Renal cortex interstitium (tissue), 15 donors: ENCODE measurements around the gene PARP3. TPM values are rescaled to one million over a fixed set of nuclear protein-coding genes. Genes with fewer than 3 reads are reported as not detected.
"Not testable (repeated sequence)": the region's sequence is repeated elsewhere in the genome, so short reads cannot be mapped to it uniquely, and the experiment has no call there.

Experiments used
- DNase-seq, 11 donors: peaks; one replicate each; pipeline ENCODE4 v3.0.0-alpha.2; 2013; ENCODE audit warnings: low read depth in 9 of 11, low spot score in 4 of 11; ENCODE audit errors: extremely low read depth in 1 of 11
- long read RNA-seq, 16 experiments: transcript quantifications; one replicate each; lab custom pipeline, GENCODE V29; 2026
- polyA plus RNA-seq, 3 donors: library from polyadenylated mRNA; unstranded; fragments of 120-200 nt; gene quantifications; one replicate each; pipeline ENCODE4 v1.2.1, GENCODE V29; 2013; ENCODE audit not compliant: insufficient read length in 3 of 3

The PARP3 gene
- 10 to 100 TPM; 15.8 to 18.4 (median 16.8) TPM for polyA plus RNA-seq
- long read RNA-seq, donor 1, partial matches to known transcripts, result 0 of 3 reads
- long read RNA-seq, donor 1, other reads (novel, unspliced or antisense), result 0 of 3 reads
- long read RNA-seq, donor 2, partial matches to known transcripts, result 0 of 1 reads
- long read RNA-seq, donor 2, other reads (novel, unspliced or antisense), result 0 of 1 reads
- long read RNA-seq, donor 3, partial matches to known transcripts, result 0 of 4 reads
- long read RNA-seq, donor 3, other reads (novel, unspliced or antisense), result 0 of 4 reads
- long read RNA-seq, donor 4, partial matches to known transcripts, result 0 of 1 reads
- long read RNA-seq, donor 4, other reads (novel, unspliced or antisense), result 0 of 1 reads
- long read RNA-seq, donor 5, result 0 reads
- long read RNA-seq, donor 6, partial matches to known transcripts, result 0 of 1 reads
- long read RNA-seq, donor 6, other reads (novel, unspliced or antisense), result 0 of 1 reads
- long read RNA-seq, donor 7, partial matches to known transcripts, result 0 of 2 reads
- long read RNA-seq, donor 7, other reads (novel, unspliced or antisense), result 0 of 2 reads
- long read RNA-seq, donor 8, transcript PARP3-208 (2 exons, 443 nt), result major isoform, 5 of 9 reads
- long read RNA-seq, donor 8, partial matches to known transcripts, result 0 of 9 reads
- long read RNA-seq, donor 8, other reads (novel, unspliced or antisense), result 0 of 9 reads
- long read RNA-seq, donor 9, partial matches to known transcripts, result 0 of 1 reads
- long read RNA-seq, donor 9, other reads (novel, unspliced or antisense), result 0 of 1 reads
- long read RNA-seq, donor 10, partial matches to known transcripts, result 0 of 1 reads
- long read RNA-seq, donor 10, other reads (novel, unspliced or antisense), result 0 of 1 reads
- long read RNA-seq, donor 11, partial matches to known transcripts, result 0 of 2 reads
- long read RNA-seq, donor 11, other reads (novel, unspliced or antisense), result 0 of 2 reads
- long read RNA-seq, donor 12, partial matches to known transcripts, result 0 of 1 reads
- long read RNA-seq, donor 12, other reads (novel, unspliced or antisense), result 0 of 1 reads
- long read RNA-seq, donor 13, partial matches to known transcripts, result 0 of 4 reads
- long read RNA-seq, donor 13, other reads (novel, unspliced or antisense), result 0 of 4 reads
- long read RNA-seq, donor 14, partial matches to known transcripts, result 0 of 1 reads
- long read RNA-seq, donor 14, other reads (novel, unspliced or antisense), result 0 of 1 reads
- long read RNA-seq, donor 15, partial matches to known transcripts, result 0 of 1 reads
- long read RNA-seq, donor 15, other reads (novel, unspliced or antisense), result 0 of 1 reads
- long read RNA-seq, donor 16, partial matches to known transcripts, result 0 of 9 reads
- long read RNA-seq, donor 16, other reads (novel, unspliced or antisense), result 0 of 9 reads

DNA sequence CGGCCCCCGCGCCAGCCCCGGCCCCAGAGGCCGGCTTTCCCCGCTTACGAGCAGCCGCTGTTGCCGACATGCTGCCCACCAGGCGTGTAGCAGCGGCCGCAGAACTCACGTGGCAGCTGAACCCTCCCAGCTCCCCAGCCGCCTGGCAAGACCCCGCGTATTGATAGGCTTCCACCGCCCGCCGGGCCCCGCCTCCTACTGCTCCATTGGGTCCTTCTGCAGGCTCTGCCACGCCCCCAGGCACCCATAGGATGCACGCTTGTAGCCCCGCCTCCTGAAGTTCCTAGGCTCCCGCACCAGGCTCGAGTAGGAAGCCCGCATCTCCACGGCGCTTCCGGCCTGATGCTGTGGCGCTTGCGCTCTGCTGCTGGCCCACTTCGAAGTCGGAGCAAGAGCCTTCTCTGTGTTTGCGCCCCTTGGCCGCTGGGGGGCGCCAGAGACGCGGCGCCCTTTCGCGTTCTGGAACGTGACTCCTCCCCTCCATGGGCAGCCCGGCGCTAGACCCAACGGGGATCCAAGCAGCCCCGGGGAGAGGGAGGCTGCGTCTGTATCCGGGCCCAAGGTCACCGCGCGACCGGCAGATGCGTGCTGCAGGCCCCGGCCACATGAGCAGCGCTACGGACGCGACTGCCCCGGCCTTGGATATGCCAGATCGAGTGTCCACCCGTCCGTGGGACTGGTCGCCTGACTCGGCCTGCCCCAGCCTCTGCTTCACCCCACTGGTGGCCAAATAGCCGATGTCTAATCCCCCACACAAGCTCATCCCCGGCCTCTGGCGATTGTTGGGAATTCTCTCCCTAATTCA lies at the start of gene PARP3, which contains the start of gene RRP9:
Gene PARP3, plus strand, starts transcription at position 566 of the 805 bp plus-strand sequence. CDS start 993 bp downstream, outside the sequence.
Gene RRP9, minus strand, starts transcription at position 107 of the 805 bp plus-strand sequence. Its CDS starts 37 bp downstream, at position 70.
- DNase-seq, result peak; percentile 98 to 100 (median 100)

DNA sequence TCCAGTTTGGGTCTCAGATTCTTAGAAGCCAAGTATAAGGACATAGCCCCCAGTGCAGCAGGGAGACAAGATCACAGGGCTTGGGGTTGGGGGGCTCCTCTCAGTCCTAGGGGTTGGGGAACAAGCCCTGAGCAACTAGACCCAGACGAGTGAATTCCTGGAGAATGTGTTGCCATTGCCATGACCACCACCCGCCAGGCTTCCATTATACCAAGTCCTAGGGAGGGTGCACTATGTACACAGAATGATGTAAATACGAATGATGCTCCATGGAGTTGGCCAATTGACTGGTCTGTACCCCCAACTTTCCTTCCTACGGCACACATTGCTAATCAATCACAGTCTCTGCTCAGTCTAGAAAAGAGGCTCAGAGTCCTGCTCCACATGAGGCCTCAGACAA lies 47.8 kb upstream of the PARP3 start:
- DNase-seq, result no peak

DNA sequence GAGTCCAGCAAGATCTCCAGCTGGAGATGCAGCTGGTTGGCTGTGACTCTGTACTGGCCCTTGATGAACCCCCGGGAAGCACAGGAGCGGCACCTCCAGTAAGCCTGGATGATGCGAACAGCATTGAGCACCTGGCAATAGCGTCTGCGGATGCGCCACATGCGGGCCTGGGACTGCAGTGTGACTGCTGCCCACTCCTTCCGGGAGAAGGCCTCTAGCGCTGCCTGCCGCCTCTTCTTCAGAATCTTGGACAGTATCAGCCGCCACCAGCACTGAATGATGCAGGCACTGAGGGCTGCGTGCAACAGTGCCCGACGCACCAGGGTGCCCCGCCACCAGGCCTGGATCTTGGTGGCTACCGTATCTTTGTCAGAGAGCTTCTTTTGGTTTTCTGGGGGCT lies 47.2 kb upstream of the PARP3 start:
- no peak for DNase-seq

DNA sequence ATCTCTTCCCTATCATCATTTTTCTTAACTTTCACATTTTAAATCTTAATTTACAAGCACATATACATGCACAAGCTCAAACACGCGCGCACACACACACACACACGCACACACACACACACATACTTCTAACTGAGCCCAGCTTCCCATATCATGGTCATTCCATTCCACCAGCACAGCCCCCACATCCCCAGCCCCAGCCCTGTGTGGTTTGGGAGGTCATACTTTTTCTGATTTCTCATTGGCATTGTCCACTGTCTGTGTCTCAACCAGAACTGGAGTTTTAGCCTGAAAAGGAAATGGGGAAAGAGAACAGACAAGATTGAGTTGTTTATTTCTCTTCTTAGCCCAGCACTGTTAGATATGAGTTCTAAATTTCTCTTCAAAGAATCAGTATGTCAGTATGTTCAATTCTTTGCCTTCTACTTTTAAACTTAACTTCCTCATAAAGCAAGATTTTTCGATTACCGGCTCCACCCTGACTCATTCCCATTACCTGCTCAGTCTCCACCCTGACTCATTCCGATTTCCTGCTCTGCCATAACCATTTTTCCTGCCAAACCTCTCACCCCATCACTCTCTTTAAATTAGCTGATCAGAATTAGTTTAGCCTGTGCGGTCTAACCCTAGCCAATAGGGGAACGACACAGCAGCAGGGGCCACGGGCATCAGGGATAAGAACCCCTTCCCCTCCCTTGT lies 45.4 kb upstream of the PARP3 start:
- no peak for DNase-seq

DNA sequence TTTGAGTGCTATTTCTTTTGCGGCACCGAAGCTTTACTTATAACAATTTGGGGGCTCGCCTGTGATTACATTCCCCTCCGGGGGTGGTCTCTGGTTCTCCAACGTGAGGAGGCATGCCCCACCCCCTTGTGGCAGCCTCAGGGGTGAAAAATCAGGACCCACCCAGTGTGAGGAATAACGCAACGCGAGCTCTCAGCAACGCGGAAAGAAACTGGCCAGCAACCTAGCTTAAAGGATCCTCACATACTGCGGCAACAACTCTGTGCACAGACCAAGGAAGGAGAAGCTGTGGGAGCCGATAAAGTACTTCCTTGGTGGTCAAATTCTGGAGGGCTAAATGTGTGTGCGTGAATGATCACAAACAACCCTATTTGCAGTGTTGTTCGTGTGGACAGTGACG lies 44.8 kb upstream of the PARP3 start:
- DNase-seq, result no peak

DNA sequence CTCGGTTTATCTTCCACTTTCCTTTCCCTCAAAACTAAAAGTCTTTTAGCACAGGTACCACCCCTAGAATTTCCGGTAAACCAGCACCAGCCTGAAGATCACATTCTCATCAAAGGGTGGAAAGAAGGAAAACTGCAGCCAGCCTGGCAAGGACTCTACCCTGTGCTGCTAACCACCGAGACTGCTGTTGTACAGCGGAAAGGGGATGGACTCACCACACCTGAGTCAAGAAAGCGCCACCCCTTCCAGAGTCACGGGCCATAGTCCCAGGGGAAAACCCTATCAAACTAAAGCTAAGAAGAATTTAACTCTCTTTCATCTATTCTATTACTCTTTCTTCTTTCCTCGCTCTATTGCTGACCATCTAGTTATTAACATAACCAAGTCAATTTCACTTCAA lies 42.1 kb upstream of the PARP3 start:
- not testable (repeated sequence) for DNase-seq

DNA sequence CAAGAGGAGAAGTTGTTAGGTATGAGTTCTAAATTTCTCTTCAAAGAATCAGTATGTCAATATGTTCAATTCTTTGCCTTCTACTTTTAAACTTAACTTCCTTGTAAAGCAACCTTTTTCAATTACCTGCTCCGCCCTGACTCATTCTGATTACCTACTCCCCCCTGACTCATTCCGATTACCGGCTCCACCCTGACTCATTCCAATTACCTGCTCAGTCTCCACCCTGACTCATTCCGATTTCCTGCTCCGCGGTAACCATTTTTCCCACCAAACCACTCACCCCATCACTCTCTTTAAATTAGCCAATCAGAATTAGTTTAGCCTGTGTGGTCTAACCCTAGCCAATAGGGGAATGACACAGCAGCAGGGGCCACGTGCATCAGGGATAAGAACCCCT lies 39.8 kb upstream of the PARP3 start:
- not testable (repeated sequence) for DNase-seq

DNA sequence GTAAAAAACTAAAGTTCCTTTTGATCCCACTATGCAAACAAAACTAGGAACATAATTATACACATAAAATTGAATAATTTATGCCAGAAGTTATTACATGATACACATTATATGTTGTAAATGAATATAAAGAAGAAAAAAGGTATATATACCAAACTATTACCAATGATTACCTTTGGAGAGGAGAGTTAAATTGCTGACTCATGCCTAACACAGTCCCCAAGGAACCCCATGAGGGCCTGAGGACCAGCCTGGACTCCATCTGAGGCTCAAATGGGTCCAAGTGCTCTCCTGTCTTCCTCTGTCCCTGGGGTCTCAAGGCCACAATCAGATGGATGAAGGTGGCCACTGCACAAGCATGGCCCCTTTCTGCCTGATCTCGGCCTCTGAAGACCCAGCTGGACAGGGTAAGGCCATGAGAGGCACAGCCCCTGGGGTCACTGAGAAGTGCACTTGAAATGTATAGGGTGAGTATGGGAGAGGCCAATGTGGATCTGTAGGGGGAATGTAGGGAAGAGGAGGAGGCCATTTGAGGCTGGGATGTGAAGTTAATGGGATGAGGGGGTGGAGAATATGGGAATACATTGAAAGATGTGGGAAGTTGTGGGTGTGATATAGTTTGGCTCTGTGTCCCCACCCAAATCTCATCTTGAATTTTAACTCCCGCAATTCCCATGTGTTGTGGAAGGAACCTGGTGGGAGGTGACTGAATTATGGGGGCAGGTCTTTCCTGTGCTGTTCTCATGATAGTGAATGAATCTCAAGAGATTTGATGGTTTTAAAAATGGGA lies 37.9 kb upstream of the PARP3 start:
- no peak for DNase-seq

DNA sequence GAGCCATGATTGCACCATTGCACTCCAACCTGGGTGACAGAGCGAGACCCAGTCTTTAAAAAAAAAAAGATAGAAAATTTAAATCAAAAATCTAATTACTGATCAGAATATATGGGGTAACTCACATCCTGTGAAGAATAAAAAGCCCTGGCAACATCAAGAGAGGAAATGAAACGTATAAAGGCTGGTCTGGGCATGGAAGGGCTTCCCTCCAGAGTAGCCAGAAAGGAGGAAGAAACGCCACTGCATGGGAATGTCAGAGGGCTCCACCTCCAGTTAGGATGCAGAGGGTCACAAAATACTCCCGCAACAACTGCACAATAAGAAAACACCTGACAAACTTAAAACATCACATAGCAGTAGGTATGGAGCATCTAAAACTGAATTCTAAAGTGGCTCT lies 34.1 kb upstream of the PARP3 start:
- no peak for DNase-seq

DNA sequence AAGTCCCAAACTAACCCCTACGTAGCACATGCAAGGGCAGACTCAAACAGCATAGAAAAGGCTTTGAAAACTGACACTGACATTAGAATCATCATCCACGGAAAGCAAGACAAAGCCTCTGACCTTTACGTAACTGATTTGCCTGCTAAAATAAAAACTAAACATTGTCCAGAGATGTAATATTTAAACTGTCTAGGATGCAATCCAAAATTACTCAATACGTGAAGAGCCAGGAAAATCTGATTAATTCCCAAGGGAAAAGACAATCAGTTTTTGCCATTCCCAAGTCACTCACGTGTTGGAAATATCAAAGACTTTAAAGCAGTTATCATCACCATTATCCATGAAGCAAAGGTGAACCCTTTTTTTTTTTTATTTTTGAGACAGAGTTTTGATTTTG lies 25.7 kb upstream of the PARP3 start:
- no peak for DNase-seq

DNA sequence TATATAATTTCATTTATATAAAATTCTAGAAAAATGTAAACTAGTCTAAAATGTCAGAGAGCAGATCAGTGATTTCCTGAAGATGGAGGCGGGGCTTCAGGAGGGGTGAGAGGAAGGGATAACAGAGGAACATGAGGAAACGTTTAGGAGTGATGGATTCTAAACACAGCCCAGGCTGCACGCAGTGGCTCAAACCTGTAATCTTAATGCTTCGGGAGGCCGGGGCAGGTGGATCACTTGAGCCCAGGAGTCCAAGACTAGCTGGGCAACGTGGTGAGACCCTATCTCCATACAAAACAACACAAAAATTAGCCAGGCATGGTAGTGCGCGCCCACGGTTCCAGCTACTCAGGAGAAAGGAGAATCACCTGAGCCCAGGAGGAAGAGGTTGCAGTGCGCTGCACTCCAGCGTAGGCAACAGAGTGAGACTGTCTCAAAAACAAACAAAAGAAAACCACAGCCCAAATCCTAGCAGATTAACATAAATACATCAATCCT lies 21.0 kb upstream of the PARP3 start:
- DNase-seq, result no peak

DNA sequence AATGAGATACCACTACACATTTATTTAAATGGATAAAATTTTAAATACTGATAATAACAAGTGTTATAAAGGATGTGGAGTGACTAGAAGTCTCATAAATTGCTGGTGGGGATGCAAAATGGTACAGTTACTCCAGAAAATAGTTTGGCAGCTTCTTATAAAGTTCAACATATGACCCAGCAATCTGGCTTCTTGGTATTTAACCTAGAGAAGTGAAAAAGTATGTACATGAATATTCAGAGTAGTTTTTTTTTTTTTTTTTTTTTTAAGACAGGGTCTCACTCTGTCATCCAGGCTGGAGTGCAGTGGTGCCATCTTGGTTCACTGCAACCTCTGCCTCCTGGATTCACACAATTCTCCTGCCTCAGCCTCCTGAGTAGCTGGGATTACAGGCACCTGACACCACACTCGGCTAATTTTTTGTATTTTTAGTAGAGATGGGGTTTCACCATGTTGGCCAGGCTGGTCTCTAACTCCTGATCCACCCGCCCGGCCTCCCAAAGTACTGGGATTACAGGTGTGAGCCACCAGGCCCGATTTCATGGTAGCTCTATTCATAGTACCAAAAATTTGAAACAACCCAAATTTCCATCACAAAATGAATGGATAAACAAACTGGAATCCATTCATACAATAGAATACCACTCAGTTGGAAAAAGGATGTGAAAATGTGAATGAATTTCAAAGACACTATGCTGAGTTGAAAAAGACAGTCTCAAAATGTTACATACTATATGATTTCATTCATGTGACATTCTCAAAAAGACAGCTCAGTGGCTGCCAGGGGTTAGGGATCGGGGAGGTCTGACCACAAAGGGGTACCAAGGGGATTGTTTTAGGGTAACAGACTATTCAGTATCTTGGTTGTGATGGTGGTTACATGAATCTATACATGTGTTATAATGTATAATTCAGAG lies 14.8 kb upstream of the PARP3 start:
- no peak for DNase-seq

DNA sequence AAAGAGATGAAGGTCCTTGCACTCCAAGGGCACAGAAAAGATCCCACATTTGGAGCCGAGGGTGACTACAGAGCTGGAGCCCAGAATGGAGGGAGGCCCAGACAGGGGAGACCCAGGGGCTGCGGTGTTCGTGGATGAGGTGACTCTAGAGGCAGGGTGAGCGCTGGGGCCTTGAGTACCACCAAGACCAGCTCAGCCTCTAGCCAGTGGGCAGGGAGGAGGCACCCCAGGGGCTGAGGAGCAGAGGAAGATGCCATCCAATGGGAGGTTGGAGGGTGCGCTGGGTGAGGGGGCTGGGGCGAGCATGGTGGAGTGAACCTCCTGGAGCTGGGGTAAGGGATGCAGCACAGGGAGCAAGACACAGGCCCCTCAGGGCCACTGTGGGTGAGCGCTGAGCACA lies 13.7 kb upstream of the PARP3 start:
- DNase-seq, result no peak

DNA sequence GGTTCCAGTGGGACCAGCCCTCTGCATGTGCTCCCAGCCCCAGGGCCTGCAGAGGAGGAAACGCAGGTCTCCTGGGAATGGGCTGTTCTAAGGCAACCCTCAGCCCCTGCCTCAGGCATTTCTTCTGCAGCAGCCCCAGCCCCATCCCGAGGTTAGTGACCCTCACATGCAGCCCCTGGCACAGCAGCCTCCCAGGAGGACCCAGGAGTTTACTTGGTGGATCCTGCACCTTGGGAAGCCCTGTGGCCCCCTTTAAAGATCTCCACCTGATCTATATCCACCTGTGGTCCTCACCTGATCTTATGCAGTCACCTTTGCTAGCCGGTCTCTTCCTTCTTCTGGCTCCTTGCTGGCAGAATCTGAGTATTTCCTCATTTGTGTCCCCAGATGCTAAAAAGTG lies 13.2 kb upstream of the PARP3 start:
- not testable (repeated sequence) for DNase-seq

DNA sequence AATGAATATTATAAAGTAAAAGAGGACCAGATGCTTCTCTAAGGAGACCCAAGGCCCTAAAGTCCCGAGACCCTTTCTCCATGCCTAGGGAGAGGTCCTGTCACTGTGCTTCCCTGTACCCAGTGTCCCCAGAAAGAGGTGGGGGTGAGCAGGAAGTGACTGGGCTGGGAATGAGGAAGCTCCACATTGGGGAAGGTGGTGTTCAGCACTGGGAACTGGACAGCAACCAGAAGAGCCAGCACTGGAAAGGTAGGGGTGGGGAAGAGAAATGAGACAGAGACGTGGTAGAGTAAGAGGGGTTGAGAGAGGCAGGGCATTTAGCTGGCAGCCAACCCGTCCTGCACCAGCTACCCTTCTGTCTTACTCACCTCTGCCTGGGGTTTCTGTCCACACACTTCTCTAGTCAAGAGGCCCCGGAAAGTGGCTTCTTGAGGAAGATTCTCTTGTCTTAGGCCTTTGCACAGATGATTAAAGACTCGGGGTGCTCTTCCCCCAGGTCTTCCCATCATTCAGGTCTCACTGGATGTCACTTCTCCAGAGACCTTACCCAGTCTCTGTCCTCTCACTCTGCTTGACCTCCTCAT lies 12.7 kb upstream of the PARP3 start:
- no peak for DNase-seq
